Central memory CD8-positive, alpha-beta T cell (primary cell): ENCODE measurements around the gene BCL7B.
"Not testable (repeated sequence)": the region's sequence is repeated elsewhere in the genome, so short reads cannot be mapped to it uniquely, and the experiment has no call there.

Source experiments
- ATAC-seq: fragments of 150-1000 bp; cut with Tn5 transposase; replicated peaks from 2 replicates; pipeline ENCODE4 v1.10.0; 2022; ENCODE audit warnings: mild to moderate bottlenecking, moderate FRiP score, moderate number of reproducible peaks; ENCODE audit not compliant: poor library complexity, severe bottlenecking; ENCODE audit errors: extremely low read depth
- DNase-seq, 2 donors: peaks; one replicate each; pipeline ENCODE4 v3.0.0; 2021; ENCODE audit warnings: low spot score in 2 of 2
- H3K27ac Mint-ChIP-seq: one replicate; pipeline ENCODE4 v1.8.0; 2022; ENCODE audit warnings: low read depth, mild to moderate bottlenecking, moderate library complexity, mixed read lengths
- H3K27me3 Mint-ChIP-seq: one replicate; pipeline ENCODE4 v1.8.0; 2022; ENCODE audit warnings: mixed read lengths
- H3K36me3 Mint-ChIP-seq: one replicate; pipeline ENCODE4 v1.8.0; 2022; ENCODE audit warnings: mild to moderate bottlenecking, moderate library complexity, mixed read lengths; ENCODE audit not compliant: insufficient read depth
- H3K4me1 Mint-ChIP-seq: one replicate; pipeline ENCODE4 v1.8.0; 2022; ENCODE audit warnings: mixed read lengths
- H3K4me3 Mint-ChIP-seq: one replicate; pipeline ENCODE4 v1.8.0; 2022; ENCODE audit warnings: mild to moderate bottlenecking, moderate library complexity, mixed read lengths
- H3K9me3 Mint-ChIP-seq: one replicate; pipeline ENCODE4 v1.8.0; 2022; ENCODE audit warnings: mixed read lengths

BCL7B gene

DNA sequence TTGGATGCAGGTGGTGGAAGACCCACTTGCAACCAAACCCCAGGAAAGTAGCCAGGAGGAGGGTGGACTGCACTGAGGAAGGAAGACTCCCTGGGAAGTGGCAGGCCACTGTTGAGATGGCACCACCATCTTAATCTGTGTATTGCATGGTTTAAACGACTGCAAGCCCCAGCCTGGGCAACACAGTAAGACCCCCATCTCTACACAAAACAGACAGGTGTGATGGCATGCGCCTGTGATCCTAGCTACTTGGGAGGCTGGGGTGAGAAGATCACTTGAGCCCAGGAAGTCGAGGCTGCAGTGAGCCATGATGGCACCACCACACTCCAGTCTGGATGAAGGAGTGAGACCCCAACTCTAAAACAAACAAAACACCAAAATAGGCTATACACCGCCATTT is 9.7 kb upstream of the BCL7B start:
- no peaks in the 10 kb centered on the region for H3K27me3 Mint-ChIP-seq
- H3K9me3 Mint-ChIP-seq, result no peaks in the 10 kb centered on the region
- peaks cover 10% of the 10 kb centered on the region for H3K4me1 Mint-ChIP-seq
- no peak overlapping the region for H3K4me3 Mint-ChIP-seq
- no peak overlapping the region for H3K27ac Mint-ChIP-seq
- H3K36me3 Mint-ChIP-seq, result peaks cover 14% of the 10 kb centered on the region
- ATAC-seq, result no peak
- DNase-seq, result no peak

- H3K27me3 Mint-ChIP-seq, H3K9me3 Mint-ChIP-seq, H3K4me1 Mint-ChIP-seq, ATAC-seq, DNase-seq, H3K36me3 Mint-ChIP-seq, H3K27ac Mint-ChIP-seq: not testable (repeated sequence)
- peak overlapping the region; percentile 56 for H3K4me3 Mint-ChIP-seq
Measured at GRCh38 chr7:73566431-73566830, 8.9 kb upstream of the BCL7B start.

DNA sequence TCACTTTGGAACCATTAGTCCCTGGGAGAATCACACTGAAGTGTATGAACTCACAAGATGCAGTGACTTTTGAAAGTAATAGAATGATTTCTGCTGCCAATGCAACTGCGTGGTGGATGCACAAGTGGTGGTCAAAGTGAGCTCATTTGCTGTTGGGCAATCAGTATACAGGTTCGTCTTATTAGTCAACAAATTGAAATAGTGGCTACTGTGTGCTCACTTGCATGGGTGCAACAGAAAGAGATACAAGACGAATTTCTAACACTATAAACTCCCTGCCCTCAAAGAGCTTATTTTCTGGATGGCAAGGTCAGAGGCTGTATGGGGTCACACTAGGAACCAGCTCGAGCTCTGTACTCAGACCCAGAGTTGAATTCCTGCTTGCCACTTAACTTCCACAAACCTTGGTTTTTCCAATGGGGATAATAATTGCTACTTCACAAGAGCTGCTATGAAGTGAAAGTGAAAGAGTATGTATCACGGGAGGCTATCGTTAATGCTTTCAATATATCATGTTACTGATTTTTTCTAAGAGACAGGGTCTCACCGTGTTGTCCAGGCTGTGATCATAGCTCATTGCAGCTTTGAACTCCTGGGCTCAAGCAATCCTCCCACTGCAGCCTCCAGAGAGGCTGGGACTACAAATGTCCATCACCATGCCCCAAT is 8.3 kb upstream of the BCL7B start:
- Mint-ChIP-seq H3K4me3 (peak overlapping the region; percentile 56), H3K36me3 (peaks cover 2% of the 10 kb centered on the region), H3K9me3 (no peaks in the 10 kb centered on the region), H3K27ac (no peak overlapping the region), H3K4me1 (peaks cover 10% of the 10 kb centered on the region), H3K27me3 (no peaks in the 10 kb centered on the region)
- ATAC-seq (no peak), DNase-seq (no peak)

DNA sequence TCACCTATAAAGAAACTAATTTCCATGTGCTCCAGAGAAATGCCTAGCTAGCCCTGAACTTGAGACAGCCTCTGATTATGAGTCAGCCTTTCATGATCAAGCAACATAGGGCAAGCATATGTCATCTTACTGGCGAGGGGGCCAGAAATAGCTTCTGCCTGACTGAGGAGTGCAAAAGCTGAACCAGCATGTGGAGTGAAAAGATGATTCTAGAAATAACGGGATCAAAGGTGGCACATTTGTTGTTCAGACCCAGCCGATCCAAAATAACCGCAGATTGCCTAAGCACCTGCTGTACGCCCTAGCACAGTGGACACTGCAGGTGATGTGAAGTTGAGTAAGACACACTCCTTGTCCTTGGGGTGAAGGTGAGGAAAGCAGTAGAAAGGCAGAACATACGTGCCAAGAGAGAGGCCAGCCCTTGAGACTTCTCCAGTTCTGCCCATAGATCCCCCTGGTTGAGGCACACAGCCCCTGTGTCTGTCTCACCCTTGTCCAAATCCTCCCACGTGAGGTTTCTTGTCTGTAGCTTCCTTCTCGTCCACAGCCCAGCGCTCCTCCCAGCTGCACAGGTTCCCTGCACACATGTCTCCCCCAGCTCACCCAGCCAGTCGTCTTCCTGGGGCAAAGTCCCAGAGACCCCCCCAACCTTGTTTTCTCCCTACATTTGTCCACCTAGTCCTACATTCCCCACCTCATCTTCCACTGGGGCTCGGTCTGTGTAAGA is 2.8 kb upstream of the BCL7B start:
- Mint-ChIP-seq H3K27me3 (no peaks in the 10 kb centered on the region), H3K36me3 (peaks cover 9% of the 10 kb centered on the region), H3K9me3 (no peaks in the 10 kb centered on the region), H3K4me1 (peaks cover 20% of the 10 kb centered on the region), H3K4me3 (no peak overlapping the region), H3K27ac (no peak overlapping the region)
- ATAC-seq (no peak), DNase-seq (no peak)

DNA sequence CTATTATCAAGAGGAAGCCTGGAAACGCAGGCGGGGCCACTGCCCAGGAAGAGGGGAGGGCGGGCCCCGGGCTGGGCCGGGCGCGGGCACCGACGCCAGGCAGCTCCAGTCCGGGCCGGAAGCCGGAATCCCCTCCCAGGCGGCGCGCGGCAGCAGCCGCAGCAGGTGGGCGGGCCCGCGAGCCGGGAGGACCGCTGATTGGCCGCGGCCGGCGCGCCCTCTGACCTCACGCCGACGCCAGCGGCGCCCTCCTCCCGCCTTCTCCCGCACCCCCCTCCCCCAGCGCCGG is 438 bp downstream of the BCL7B start:
- H3K27me3 Mint-ChIP-seq, result no peaks in the 10 kb centered on the region
- peaks cover 37% of the 10 kb centered on the region for H3K4me1 Mint-ChIP-seq
- H3K27ac Mint-ChIP-seq, result peak overlapping the region; percentile 97
- DNase-seq (peak; percentile 78 to 87), ATAC-seq (peak; percentile 90)
- H3K4me3 Mint-ChIP-seq, result peak overlapping the region; percentile 95
- peaks cover 24% of the 10 kb centered on the region for H3K36me3 Mint-ChIP-seq
- no peaks in the 10 kb centered on the region for H3K9me3 Mint-ChIP-seq

DNA sequence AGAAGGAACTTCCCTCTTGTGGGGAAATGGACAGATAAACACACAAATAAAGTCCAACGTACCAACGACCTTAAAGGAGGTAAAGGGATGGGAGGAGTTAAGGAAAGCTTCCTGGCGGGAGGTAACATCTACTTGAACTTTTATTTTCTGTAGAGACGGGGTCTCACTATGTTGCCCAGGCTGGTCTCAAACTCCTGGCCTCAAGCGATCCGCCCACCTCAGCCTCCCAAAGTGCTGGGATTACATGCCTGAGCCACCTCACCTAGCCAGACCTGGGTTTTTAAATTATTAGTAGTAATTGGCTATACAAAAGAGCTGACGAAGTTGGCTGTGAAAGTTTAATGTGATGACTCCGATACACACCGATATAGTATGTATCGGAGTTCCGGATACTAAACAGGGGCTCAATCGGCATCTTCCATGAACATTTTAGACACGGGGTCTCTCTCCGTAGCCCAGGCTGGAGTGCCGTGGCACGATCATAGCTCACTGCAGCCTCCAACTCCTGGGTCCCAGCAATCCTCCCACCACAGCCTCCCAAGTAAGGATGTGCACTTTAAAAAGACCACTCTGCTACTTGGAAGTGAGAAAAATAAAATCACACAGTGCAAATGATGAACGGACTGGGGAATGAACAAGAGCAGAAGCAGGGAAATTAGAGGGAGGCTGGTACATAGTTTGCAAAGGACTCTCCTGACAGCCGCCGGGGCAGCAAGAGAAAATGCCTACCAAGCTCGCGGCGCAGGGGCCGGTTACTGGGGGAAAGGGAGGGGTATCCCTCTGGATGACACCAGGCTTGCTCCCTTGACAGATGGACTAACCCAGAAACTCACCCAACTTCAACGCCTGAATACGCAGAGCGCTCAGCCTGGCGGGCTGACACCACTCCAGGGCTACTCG is 1.0 kb downstream of the BCL7B start:
- H3K27me3 Mint-ChIP-seq, result no peaks in the 10 kb centered on the region
- H3K4me1 Mint-ChIP-seq, result peaks cover 37% of the 10 kb centered on the region
- H3K4me3 Mint-ChIP-seq, result peak overlapping the region; percentile 95
- no peaks in the 10 kb centered on the region for H3K9me3 Mint-ChIP-seq
- DNase-seq (no peak), ATAC-seq (no peak)
- H3K27ac Mint-ChIP-seq, result peak overlapping the region; percentile 97
- H3K36me3 Mint-ChIP-seq, result peaks cover 26% of the 10 kb centered on the region

GRCh38 chr7:73555411-73555982 is 2.0 kb downstream of the BCL7B start:
- Mint-ChIP-seq H3K9me3 (no peaks in the 10 kb centered on the region), H3K4me1 (peaks cover 37% of the 10 kb centered on the region), H3K36me3 (peaks cover 33% of the 10 kb centered on the region), H3K4me3 (peak overlapping the region; percentile 95), H3K27me3 (no peaks in the 10 kb centered on the region), H3K27ac (peak overlapping the region; percentile 97)
- DNase-seq (no peak), ATAC-seq (no peak)

- H3K9me3 Mint-ChIP-seq, H3K27ac Mint-ChIP-seq, DNase-seq: not testable (repeated sequence)
Measured at GRCh38 chr7:73550093-73550492, 7.4 kb downstream of the BCL7B start.

GRCh38 chr7:73549176-73549575 is 8.3 kb downstream of the BCL7B start:
- Mint-ChIP-seq H3K27me3 (no peaks in the 10 kb centered on the region), H3K4me3 (peak overlapping the region; percentile 41), H3K9me3 (no peaks in the 10 kb centered on the region), H3K36me3 (peaks cover 54% of the 10 kb centered on the region), H3K27ac (peak overlapping the region; percentile 82), H3K4me1 (peaks cover 24% of the 10 kb centered on the region)
- no peak for DNase-seq
- no peak for ATAC-seq

More at GRCh38 chr7:73550093-73550492, 7.4 kb downstream of the BCL7B start:
- Mint-ChIP-seq H3K36me3 (peaks cover 51% of the 10 kb centered on the region), H3K4me1 (peaks cover 33% of the 10 kb centered on the region)
- ATAC-seq, H3K27me3 Mint-ChIP-seq, H3K4me3 Mint-ChIP-seq: not testable (repeated sequence)

DNA sequence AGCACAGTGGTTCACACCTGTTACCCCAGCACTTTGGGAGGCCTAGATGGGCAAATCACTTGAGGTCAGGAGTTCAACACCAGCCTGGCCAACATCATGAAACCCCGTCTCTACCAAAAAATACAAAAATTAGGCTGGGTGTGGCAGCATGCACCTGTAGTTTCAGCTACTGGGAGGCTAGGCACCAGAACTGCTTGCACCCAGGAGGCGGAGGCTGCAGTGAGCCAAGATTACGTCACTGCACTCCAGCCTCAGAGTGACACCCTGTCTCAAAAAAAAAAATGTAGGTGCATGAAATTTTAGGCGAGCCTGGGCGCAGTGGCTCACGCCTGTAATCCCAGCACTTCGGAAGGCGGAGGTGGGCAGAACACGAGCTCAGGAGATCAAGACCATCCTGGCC is 9.6 kb downstream of the BCL7B start:
- peaks cover 24% of the 10 kb centered on the region for H3K4me1 Mint-ChIP-seq
- no peaks in the 10 kb centered on the region for H3K27me3 Mint-ChIP-seq
- ATAC-seq (no peak), DNase-seq (no peak)
- peaks cover 58% of the 10 kb centered on the region for H3K36me3 Mint-ChIP-seq
- H3K4me3 Mint-ChIP-seq, result no peak overlapping the region
- no peaks in the 10 kb centered on the region for H3K9me3 Mint-ChIP-seq
- H3K27ac Mint-ChIP-seq, result peak overlapping the region; percentile 19

DNA sequence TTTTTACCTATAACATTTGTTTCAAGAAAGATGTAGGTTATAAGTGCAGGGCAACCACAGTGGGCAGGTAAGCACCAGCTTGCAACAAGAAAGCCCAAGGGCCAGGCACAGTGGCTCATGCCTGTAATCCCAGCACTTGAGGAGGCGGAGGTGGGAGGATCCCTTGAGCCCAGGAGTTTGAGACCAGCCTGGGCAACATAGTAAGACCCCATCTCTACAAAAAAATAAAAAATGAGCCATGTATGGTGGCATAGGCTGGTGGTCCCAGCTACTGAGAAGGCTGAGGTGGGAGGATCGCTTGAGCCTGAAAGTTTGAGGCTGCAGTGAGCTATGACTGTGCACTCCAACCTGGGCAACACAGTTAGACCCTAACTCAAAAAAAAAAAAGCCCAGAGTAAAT is 12.8 kb downstream of the BCL7B start:
- DNase-seq, result no peak
- Mint-ChIP-seq H3K36me3 (peaks cover 59% of the 10 kb centered on the region), H3K27ac (no peak overlapping the region), H3K4me3 (no peak overlapping the region), H3K9me3 (no peaks in the 10 kb centered on the region), H3K4me1 (peaks cover 21% of the 10 kb centered on the region), H3K27me3 (no peaks in the 10 kb centered on the region)
- ATAC-seq, result no peak

DNA sequence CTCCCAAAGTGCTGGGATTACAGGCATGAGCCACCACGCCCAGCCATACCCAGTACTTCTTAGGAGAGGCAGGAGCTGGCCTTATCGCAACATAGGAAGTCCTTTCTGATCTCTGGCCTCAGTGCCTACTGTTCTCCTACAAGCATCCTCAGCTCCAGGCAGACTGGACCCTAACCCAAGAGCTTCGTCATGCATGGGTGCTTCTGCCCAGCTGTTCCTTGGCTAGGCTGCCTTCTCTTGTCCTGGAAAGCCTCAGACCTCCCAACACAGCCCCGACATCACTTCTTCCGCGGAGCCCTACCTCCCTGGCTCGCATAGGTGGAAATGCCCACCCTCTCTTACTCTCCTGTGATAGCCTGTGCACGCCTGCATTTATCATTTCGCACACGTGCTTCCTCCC is 15.8 kb downstream of the BCL7B start:
- Mint-ChIP-seq H3K4me3 (no peak overlapping the region), H3K27me3 (no peaks in the 10 kb centered on the region), H3K9me3 (no peaks in the 10 kb centered on the region), H3K27ac (no peak overlapping the region), H3K36me3 (peaks cover 65% of the 10 kb centered on the region), H3K4me1 (peaks cover 6% of the 10 kb centered on the region)
- ATAC-seq (no peak), DNase-seq (no peak)
